Cerebellar cortex (tissue), 1 donor: ENCODE data around the gene TRAF6.
"Not testable (repeated sequence)": the region's sequence is repeated elsewhere in the genome, so short reads cannot be mapped to it uniquely, and the experiment has no call there.

Source experiments
- DNase-seq: peaks from one replicate; pipeline ENCODE4 v3.0.0-alpha.2; 2015; ENCODE audit warnings: low spot score

Gene TRAF6

GRCh38 chr11:36509694-36510593, at the start of gene TRAF6:
TRAF6 (minus strand) TSS chr11:36510272; CDS start chr11:36501515, 8,757 bp downstream.
- peak; percentile 79 for DNase-seq

- no peak for DNase-seq
Measured at GRCh38 chr11:36558571-36559413, 48.7 kb upstream of the TRAF6 start.

GRCh38 chr11:36557991-36558390, 47.9 kb upstream of the TRAF6 start:
- no peak for DNase-seq

- not testable (repeated sequence) for DNase-seq
Measured at GRCh38 chr11:36557390-36557789, 47.3 kb upstream of the TRAF6 start.

GRCh38 chr11:36550385-36551115, 40.5 kb upstream of the TRAF6 start:
- no peak for DNase-seq

- no peak for DNase-seq
Measured at GRCh38 chr11:36540998-36541397, 30.9 kb upstream of the TRAF6 start.

- no peak for DNase-seq
Measured at GRCh38 chr11:36534276-36534840, 24.3 kb upstream of the TRAF6 start.

GRCh38 chr11:36532941-36533601, 23.0 kb upstream of the TRAF6 start:
- DNase-seq: no peak

GRCh38 chr11:36530840-36531239, 20.8 kb upstream of the TRAF6 start:
- no peak for DNase-seq

- no peak for DNase-seq
Measured at GRCh38 chr11:36513965-36514364, 3.9 kb upstream of the TRAF6 start.

- no peak for DNase-seq
Measured at GRCh38 chr11:36512016-36512415, 1.9 kb upstream of the TRAF6 start.

GRCh38 chr11:36511062-36511461, 990 bp upstream of the TRAF6 start:
- DNase-seq: not testable (repeated sequence)

GRCh38 chr11:36510594-36510942, 496 bp upstream of the TRAF6 start:
- peak; percentile 17 for DNase-seq

GRCh38 chr11:36509201-36509639, 852 bp downstream of the TRAF6 start:
- peak; percentile 29 for DNase-seq

- no peak for DNase-seq
Measured at GRCh38 chr11:36508743-36509142, 1.3 kb downstream of the TRAF6 start.

- no peak for DNase-seq
Measured at GRCh38 chr11:36507824-36508489, 2.1 kb downstream of the TRAF6 start.

- no peak for DNase-seq
Measured at GRCh38 chr11:36501236-36501635, 8.8 kb downstream of the TRAF6 start.

- no peak for DNase-seq
Measured at GRCh38 chr11:36500315-36500721, 9.8 kb downstream of the TRAF6 start.

GRCh38 chr11:36499315-36499714, 10.8 kb downstream of the TRAF6 start:
- DNase-seq: no peak

GRCh38 chr11:36498721-36499120, 11.4 kb downstream of the TRAF6 start:
- no peak for DNase-seq

- DNase-seq: no peak
Measured at GRCh38 chr11:36493332-36493731, 16.7 kb downstream of the TRAF6 start.
